ENCODE results near the gene KRCC1.

DNA sequence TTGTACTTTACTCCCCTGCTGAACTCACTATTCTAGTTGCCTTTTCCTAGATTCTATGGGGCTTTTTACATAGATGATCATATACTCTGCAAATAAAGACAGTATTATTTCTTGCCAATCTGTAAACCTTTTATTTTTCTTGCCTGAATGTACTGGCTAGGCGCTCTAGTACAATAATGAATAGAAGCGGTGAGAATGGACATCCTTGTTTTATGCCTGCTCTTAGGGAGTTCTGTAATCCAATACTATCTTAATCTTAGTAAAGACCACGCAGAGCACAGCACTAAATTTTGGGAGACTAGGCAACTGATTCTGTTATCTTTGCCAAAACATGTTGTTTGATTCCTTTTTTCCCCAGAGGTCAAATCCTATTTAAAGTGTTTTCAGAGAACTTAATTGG, 7.0 kb downstream of the KRCC1 start:
- TF ChIP-seq, protein P1, sequence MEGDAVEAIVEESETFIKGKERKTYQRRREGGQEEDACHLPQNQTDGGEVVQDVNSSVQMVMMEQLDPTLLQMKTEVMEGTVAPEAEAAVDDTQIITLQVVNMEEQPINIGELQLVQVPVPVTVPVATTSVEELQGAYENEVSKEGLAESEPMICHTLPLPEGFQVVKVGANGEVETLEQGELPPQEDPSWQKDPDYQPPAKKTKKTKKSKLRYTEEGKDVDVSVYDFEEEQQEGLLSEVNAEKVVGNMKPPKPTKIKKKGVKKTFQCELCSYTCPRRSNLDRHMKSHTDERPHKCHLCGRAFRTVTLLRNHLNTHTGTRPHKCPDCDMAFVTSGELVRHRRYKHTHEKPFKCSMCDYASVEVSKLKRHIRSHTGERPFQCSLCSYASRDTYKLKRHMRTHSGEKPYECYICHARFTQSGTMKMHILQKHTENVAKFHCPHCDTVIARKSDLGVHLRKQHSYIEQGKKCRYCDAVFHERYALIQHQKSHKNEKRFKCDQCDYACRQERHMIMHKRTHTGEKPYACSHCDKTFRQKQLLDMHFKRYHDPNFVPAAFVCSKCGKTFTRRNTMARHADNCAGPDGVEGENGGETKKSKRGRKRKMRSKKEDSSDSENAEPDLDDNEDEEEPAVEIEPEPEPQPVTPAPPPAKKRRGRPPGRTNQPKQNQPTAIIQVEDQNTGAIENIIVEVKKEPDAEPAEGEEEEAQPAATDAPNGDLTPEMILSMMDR (IDR thresholded peaks at IDR 0.05): no peak
- TF ChIP-seq POLR2A (IDR thresholded peaks at IDR 0.05): no peak
